ENCODE measurements around the gene FLYWCH1.

Gene FLYWCH1

GRCh38 chr16:2981899-2982250, 70.1 kb downstream of the FLYWCH1 start:
- Mint-ChIP-seq H3K27ac (peak overlapping the region; percentile 67), H3K9me3 (no peaks in the 10 kb centered on the region), H3K4me3 (peak overlapping the region; percentile 81), H3K4me1 (ENCODE audit: low read depth) (peaks cover 12% of the 10 kb centered on the region), H3K36me3 (ENCODE audit: low read depth) (peaks cover 1% of the 10 kb centered on the region), H3K27me3 (ENCODE audit: low read depth) (peaks cover 7% of the 10 kb centered on the region)

GRCh38 chr16:2982402-2982801, 70.7 kb downstream of the FLYWCH1 start:
- Mint-ChIP-seq H3K27ac (peak overlapping the region; percentile 12), H3K4me1 (ENCODE audit: low read depth) (peaks cover 12% of the 10 kb centered on the region), H3K4me3 (peak overlapping the region; percentile 16)

GRCh38 chr16:2983706-2984136, 72.0 kb downstream of the FLYWCH1 start:
- Mint-ChIP-seq H3K4me3 (peak overlapping the region; percentile 48), H3K4me1 (ENCODE audit: low read depth) (peaks cover 9% of the 10 kb centered on the region), H3K36me3 (ENCODE audit: low read depth) (peaks cover 1% of the 10 kb centered on the region), H3K27ac (no peak overlapping the region), H3K27me3 (ENCODE audit: low read depth) (peaks cover 7% of the 10 kb centered on the region), H3K9me3 (no peaks in the 10 kb centered on the region)

More at GRCh38 chr16:2982402-2982801, 70.7 kb downstream of the FLYWCH1 start:
- Mint-ChIP-seq H3K9me3 (no peaks in the 10 kb centered on the region), H3K36me3 (ENCODE audit: low read depth) (peaks cover 1% of the 10 kb centered on the region), H3K27me3 (ENCODE audit: low read depth) (peaks cover 7% of the 10 kb centered on the region)

- Mint-ChIP-seq H3K4me1 (ENCODE audit: low read depth) (peaks cover 9% of the 10 kb centered on the region), H3K27me3 (ENCODE audit: low read depth) (peaks cover 7% of the 10 kb centered on the region), H3K9me3 (no peaks in the 10 kb centered on the region), H3K27ac (no peak overlapping the region), H3K36me3 (ENCODE audit: low read depth) (peaks cover 1% of the 10 kb centered on the region), H3K4me3 (no peak overlapping the region)
These were observed 73.7 kb downstream of the FLYWCH1 start for GRCh38 chr16:2985462-2985861.

- no peaks in the 10 kb centered on the region for H3K9me3 Mint-ChIP-seq
- H3K27ac Mint-ChIP-seq = no peak overlapping the region
- H3K4me3 Mint-ChIP-seq = no peak overlapping the region
- H3K36me3 Mint-ChIP-seq (ENCODE audit: low read depth) = peaks cover 1% of the 10 kb centered on the region
- peaks cover 9% of the 10 kb centered on the region for H3K4me1 Mint-ChIP-seq (ENCODE audit: low read depth)
- H3K27me3 Mint-ChIP-seq (ENCODE audit: low read depth) = peaks cover 7% of the 10 kb centered on the region
These were observed 74.2 kb downstream of the FLYWCH1 start for GRCh38 chr16:2985893-2986355.

- Mint-ChIP-seq H3K4me3 (no peak overlapping the region), H3K4me1 (ENCODE audit: low read depth) (peaks cover 6% of the 10 kb centered on the region), H3K36me3 (ENCODE audit: low read depth) (peaks cover under 1% of the 10 kb centered on the region), H3K27me3 (ENCODE audit: low read depth) (peaks cover 7% of the 10 kb centered on the region), H3K9me3 (no peaks in the 10 kb centered on the region), H3K27ac (no peak overlapping the region)
These were observed 75.0 kb downstream of the FLYWCH1 start for GRCh38 chr16:2986623-2987188.

GRCh38 chr16:2987286-2987685, 75.6 kb downstream of the FLYWCH1 start:
- Mint-ChIP-seq H3K9me3 (no peaks in the 10 kb centered on the region), H3K27ac (no peak overlapping the region), H3K36me3 (ENCODE audit: low read depth) (no peaks in the 10 kb centered on the region), H3K27me3 (ENCODE audit: low read depth) (peaks cover 5% of the 10 kb centered on the region), H3K4me1 (ENCODE audit: low read depth) (peaks cover 4% of the 10 kb centered on the region), H3K4me3 (no peak overlapping the region)

GRCh38 chr16:2987833-2988232, 76.1 kb downstream of the FLYWCH1 start:
- Mint-ChIP-seq H3K9me3 (no peaks in the 10 kb centered on the region), H3K27ac (no peak overlapping the region), H3K4me3 (no peak overlapping the region), H3K4me1 (ENCODE audit: low read depth) (peaks cover 3% of the 10 kb centered on the region), H3K36me3 (ENCODE audit: low read depth) (no peaks in the 10 kb centered on the region), H3K27me3 (ENCODE audit: low read depth) (peaks cover 3% of the 10 kb centered on the region)

GRCh38 chr16:2988590-2989099, 76.9 kb downstream of the FLYWCH1 start:
- Mint-ChIP-seq H3K36me3 (ENCODE audit: low read depth) (no peaks in the 10 kb centered on the region), H3K27me3 (ENCODE audit: low read depth) (peaks cover 3% of the 10 kb centered on the region), H3K27ac (no peak overlapping the region), H3K4me3 (no peak overlapping the region), H3K4me1 (ENCODE audit: low read depth) (no peaks in the 10 kb centered on the region), H3K9me3 (no peaks in the 10 kb centered on the region)

GRCh38 chr16:2990891-2991290, 79.2 kb downstream of the FLYWCH1 start:
- Mint-ChIP-seq H3K4me3 (no peak overlapping the region), H3K36me3 (ENCODE audit: low read depth) (no peaks in the 10 kb centered on the region)

GRCh38 chr16:2991566-2992261, 80.0 kb downstream of the FLYWCH1 start:
- H3K36me3 Mint-ChIP-seq (ENCODE audit: low read depth) = no peaks in the 10 kb centered on the region
- no peak overlapping the region for H3K4me3 Mint-ChIP-seq
- no peaks in the 10 kb centered on the region for H3K4me1 Mint-ChIP-seq (ENCODE audit: low read depth)
- no peak overlapping the region for H3K27ac Mint-ChIP-seq
- H3K27me3 Mint-ChIP-seq (ENCODE audit: low read depth) = no peaks in the 10 kb centered on the region
- H3K9me3 Mint-ChIP-seq = no peaks in the 10 kb centered on the region

More at GRCh38 chr16:2990891-2991290, 79.2 kb downstream of the FLYWCH1 start:
- H3K4me1 Mint-ChIP-seq (ENCODE audit: low read depth) = no peaks in the 10 kb centered on the region
- no peaks in the 10 kb centered on the region for H3K9me3 Mint-ChIP-seq
- H3K27me3 Mint-ChIP-seq (ENCODE audit: low read depth) = no peaks in the 10 kb centered on the region
- H3K27ac Mint-ChIP-seq = no peak overlapping the region

- Mint-ChIP-seq H3K4me1 (ENCODE audit: low read depth) (no peaks in the 10 kb centered on the region), H3K27me3 (ENCODE audit: low read depth) (no peaks in the 10 kb centered on the region), H3K27ac (no peak overlapping the region), H3K36me3 (ENCODE audit: low read depth) (no peaks in the 10 kb centered on the region), H3K4me3 (no peak overlapping the region), H3K9me3 (no peaks in the 10 kb centered on the region)
These were observed 80.8 kb downstream of the FLYWCH1 start for GRCh38 chr16:2992383-2993081.

GRCh38 chr16:2996298-2996697, 84.6 kb downstream of the FLYWCH1 start:
- H3K9me3 Mint-ChIP-seq = no peaks in the 10 kb centered on the region
- no peak overlapping the region for H3K27ac Mint-ChIP-seq
- H3K4me3 Mint-ChIP-seq = no peak overlapping the region
- no peaks in the 10 kb centered on the region for H3K4me1 Mint-ChIP-seq (ENCODE audit: low read depth)
- no peaks in the 10 kb centered on the region for H3K36me3 Mint-ChIP-seq (ENCODE audit: low read depth)
- H3K27me3 Mint-ChIP-seq (ENCODE audit: low read depth) = peaks cover 3% of the 10 kb centered on the region

GRCh38 chr16:2999929-3000328, 88.2 kb downstream of the FLYWCH1 start:
- H3K36me3 Mint-ChIP-seq (ENCODE audit: low read depth) = no peaks in the 10 kb centered on the region
- H3K4me3 Mint-ChIP-seq = no peak overlapping the region
- peaks cover 6% of the 10 kb centered on the region for H3K27me3 Mint-ChIP-seq (ENCODE audit: low read depth)
- peaks cover 4% of the 10 kb centered on the region for H3K4me1 Mint-ChIP-seq (ENCODE audit: low read depth)
- no peaks in the 10 kb centered on the region for H3K9me3 Mint-ChIP-seq
- H3K27ac Mint-ChIP-seq = no peak overlapping the region

GRCh38 chr16:3000540-3000939, 88.8 kb downstream of the FLYWCH1 start:
- no peaks in the 10 kb centered on the region for H3K36me3 Mint-ChIP-seq (ENCODE audit: low read depth)
- no peak overlapping the region for H3K4me3 Mint-ChIP-seq
- H3K4me1 Mint-ChIP-seq (ENCODE audit: low read depth) = peaks cover 4% of the 10 kb centered on the region

More at GRCh38 chr16:3000540-3000939, 88.8 kb downstream of the FLYWCH1 start:
- Mint-ChIP-seq H3K9me3 (no peaks in the 10 kb centered on the region), H3K27me3 (ENCODE audit: low read depth) (peaks cover 7% of the 10 kb centered on the region), H3K27ac (no peak overlapping the region)

Measured in T-helper 1 cell treated with Interleukin-12 subunit alpha and Interleukin-12 subunit beta and Interleukin-4 antibody, amounts not matched to agents 30 μg/mL and 1 μg/mL, for 36 hours (primary cell).